ELF-1 (cell line): ENCODE measurements around the gene ANKS1B.

Experiments used
- DNase-seq: peaks from one replicate; pipeline ENCODE4 v3.0.0-alpha.2; 2016; ENCODE audit warnings: low read depth, low spot score

Gene ANKS1B

DNA sequence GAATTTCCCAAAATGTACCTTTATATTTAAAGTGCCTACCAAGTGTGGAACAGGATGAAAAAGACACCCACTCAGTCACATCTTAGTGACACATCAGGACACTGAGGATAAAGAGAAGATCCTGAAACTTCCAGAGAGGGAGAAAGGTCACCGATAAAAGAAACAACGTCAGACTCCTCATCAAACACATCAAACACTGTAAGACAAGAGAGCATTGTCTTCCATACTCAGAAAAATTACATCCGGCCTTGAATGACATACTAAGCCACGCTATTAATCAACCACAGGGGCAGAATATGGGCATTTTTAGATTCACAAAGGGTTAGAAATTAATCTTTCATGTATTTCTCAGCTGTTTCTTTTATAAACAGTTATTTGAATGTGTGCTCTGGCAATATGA is 849.4 kb downstream of the ANKS1B start:
- no peak for DNase-seq

DNA sequence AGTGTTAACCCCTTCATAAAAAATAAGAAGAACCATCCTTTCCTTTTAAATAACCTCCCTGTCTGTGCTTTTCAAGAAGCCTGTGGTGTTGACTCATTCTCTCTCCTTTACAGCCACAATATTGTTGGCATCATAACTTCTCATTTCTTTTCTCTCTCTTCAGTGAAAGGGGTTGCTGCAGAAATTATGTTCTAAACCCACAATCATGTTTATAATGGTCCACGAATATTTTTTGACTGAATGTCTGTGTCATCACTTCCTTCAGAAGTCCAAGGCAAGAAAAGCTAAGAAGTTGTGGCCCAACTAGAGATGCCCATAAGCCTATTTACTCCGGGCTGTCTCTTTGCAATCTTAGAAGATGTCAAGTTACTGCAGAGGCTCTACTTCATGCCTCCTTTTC is 851.3 kb downstream of the ANKS1B start:
- DNase-seq: no peak

DNA sequence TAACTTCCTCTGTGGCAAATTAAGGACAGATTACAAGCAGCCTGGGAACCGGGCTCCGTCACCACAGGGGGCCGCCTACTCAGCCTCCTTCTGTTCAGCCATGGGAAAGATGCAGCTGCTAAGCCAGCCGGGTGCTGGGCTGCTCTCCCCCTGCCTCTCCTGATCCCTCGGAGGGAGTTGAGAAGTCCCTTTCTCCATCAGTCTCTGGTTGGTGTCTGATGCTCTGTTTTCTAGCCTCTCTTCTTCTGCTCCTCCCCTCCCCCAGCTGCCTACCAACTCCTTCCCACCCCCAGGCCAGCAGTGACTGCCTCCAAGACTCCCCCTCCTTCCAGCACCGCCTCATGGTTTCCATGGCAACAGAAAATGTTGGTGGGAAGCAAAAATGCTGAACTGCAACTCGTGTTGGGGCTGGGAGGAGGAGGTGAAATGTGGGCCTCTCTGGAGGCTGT is 853.0 kb downstream of the ANKS1B start:
- DNase-seq: peak; percentile 77

DNA sequence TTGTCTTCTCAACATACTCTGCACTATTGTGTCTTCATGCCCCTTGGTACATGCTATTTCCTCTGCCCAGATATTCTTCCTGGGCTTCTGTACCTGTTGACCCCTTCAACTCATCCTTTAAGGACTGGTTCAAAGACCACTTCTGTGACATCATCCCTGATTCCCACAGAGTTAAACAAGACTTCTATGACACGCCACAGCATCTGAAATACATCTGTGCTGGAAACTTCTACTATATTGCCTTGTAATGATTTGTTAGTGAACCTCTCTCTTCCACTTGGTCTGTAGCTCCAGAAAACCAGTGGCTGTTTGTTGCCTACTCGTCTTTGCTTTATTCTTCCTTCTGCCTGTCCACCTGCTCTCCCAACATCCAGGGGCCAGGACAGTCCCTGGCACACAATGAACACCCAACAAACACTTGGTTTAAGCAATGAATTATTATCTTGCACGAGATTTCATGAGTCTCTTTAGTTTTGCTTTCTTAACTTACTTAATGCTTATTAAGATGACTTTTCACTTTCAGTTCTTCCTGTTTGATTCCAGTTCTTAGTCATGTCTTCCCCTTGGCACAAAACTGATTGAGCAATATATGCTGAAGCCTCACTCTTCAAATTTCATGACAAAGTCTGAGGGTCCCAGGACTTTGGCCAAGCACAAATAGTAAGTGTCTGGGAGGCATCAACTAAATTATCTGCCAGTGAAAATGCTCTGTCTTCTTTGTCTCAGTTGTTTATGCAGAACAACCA is 853.8 kb downstream of the ANKS1B start:
- no peak for DNase-seq

DNA sequence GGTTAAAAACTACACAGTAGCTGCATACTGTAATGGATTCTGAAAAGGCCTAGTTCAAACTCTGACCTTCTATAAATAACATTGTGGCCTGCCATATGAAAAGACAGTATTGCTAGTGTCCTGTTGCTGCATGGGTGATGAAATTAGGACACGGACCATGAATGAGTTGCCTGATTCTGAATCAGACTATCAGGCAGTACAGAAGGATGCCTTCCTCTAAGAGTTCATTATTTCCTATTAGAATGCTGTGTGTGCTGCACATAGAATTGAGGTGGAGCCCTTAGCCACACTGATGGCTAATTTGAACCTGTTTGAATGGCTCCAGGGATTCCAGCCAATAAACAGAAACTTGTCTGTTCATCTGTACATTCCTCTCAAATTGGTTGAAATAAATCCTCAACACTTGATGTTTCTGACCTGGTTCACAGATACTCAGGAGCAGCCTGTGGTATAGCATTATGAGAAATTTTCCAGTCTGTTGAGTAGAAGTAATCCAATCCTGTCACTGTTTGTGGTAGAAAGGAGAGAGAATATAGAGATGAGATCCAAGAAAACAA is 856.4 kb downstream of the ANKS1B start:
- DNase-seq: no peak

DNA sequence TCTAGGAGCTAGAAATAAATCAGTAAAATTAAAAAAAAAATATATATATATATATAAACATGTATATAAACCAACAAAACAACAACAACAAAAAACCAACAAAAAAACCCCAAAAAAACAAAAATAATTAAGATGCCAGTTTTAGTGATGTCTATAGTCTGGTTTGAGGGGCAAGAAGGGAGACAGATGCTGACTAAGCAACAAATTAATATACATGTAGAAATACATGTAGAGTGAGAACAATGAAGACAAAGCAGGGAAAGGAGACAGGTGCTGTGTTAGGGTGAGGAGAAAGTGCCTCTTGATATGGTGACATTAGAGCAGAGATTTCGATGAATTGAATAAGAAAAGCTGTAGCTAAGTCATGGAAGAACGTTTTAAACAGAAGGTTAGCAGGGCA is 861.8 kb downstream of the ANKS1B start:
- DNase-seq: no peak

DNA sequence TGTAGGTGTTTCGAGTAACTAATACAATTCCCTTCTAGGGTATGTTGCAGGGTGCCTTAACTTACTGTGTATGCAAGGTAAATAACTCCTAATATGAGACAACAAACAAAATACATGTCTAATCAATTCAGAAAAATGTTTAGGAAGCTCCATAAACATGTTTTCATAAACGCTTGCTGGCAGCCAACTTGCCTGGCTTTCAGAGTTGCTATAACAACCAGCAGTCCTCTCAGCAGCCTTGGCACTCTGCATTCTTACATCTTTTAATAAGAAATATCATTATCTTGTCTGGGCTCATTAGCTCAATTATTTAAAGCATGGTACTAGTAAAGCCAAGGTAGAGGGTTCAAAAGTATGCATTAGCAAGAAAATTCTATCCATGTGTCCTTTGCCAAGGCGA is 862.2 kb downstream of the ANKS1B start:
- no peak for DNase-seq

DNA sequence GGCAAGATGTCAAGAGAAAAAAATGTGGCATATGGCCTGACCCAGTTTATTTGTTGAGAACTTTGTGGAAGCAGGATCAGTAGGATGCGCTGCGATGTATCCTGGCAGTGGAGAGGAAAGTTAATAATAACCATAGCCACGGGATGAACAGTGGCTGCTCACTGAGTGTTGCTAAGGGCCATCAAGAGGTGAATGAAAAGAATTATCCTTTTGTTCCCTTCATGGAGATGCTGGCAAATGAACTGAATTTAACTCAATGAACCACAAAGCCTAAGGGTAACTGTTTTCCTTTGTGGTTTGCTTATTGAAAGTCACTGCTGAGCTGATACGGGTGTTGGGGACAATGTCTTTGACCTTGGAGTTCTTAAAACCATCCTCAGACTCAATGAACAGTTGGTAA is 863.2 kb downstream of the ANKS1B start:
- no peak for DNase-seq

DNA sequence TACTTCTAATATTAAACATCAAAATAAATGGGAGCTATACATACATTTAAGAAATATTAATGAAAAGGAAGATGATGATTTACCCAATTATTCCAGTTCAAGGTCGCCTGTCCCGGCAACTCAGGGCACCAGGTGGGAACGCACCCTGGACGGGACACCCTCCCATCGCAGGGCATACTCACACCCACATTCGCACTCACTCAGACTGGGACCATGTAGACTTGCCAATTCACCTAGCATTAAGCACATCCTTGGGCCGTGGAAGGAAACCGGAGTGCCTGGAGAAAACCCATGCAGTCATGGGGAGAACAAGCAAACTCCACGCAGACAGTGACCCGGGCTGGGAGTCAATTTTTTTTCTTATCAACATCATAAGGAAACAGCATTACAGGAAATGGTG is 864.8 kb downstream of the ANKS1B start:
- DNase-seq: no peak

DNA sequence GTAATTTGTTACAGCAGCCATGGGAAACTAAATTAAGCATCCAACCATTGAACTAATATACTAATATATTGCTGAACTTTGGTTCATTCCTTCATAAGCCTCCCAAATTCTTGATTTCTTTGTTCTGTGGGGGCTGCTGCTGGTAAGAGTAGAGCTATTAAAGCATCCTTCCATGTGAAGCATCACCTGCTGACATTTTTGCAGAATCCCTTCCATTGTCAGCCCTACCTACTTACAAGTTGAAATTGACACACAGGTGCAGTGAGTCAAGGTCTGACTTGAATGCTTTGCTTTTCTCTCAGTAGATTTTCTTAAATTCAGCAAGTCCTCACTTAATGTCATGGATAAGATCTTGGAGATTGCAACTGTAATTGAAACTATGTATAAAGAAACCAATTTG is 865.3 kb downstream of the ANKS1B start:
- DNase-seq: no peak

DNA sequence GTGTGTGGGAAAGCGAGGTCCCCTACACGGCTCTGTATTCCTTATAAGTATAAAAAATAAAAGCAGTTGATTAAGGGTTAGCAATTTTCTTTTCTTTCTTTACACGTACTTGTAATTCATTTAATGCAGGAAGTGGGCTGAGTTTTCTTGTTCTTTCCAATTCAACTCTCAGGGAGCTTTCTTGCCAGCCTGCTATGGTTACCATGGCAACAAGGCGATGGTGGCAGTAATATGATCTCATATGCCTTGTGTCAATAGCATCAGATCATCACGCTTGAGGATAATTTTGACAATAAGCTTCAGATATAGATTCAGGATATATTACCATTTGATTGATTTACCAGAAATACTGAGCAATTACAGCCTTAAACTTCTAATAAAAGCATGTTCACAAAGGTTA is 873.1 kb downstream of the ANKS1B start:
- DNase-seq: no peak

DNA sequence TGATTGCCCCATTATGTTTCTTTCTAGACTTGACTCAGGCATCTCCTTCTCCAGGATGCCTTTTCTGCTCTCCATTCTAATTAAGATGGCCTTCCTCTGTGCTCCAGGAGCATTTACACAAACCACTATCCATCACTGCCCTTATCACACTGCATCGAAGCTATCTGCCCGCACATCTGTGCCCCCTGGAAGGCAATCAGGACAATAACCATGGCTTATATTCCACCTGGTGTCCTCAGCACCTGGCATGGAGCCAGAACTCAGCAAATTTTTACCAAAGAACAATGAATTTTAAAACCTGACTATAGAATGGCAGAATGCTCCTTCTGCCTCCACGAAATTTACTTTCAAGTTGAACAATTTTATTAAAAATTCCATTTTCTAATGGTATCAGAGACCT is 873.9 kb downstream of the ANKS1B start:
- DNase-seq: no peak

DNA sequence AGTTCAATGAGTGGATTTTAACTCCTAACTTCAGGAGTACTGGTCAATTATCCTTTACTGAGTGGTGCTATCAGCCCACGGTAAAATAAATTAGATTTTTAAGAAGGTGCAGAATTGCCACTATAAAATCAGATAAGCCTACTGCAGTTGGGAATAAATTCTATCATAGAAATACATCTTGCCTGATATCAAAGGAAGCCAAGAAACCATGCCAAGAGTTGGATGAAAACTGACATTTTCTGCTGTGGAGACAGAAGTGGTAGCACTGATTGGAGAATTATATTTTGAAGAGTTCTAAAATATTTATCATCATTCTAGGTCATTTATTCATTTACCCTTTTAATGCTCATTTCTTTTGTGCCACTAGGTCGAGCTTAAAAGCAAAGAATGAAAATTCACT is 874.5 kb downstream of the ANKS1B start:
- no peak for DNase-seq

DNA sequence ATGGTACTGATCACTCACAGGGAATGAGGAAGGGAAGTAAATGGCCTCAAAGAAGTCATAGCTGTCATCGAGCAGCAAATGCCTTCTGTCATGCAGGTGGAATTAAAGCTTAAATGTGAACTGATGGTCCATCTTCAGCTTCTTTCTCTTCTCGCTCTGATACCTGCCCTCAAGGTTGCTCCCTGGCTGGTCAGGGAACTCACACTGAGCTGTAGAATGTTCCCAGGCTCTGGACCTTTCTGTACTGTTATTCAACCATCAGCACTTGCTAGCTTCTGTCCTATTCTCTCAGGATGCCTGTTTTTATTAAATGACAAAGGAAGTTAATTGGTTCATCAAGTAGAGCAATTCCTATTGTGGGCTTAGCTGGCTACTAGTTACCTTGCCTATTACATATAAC is 875.8 kb downstream of the ANKS1B start:
- no peak for DNase-seq

DNA sequence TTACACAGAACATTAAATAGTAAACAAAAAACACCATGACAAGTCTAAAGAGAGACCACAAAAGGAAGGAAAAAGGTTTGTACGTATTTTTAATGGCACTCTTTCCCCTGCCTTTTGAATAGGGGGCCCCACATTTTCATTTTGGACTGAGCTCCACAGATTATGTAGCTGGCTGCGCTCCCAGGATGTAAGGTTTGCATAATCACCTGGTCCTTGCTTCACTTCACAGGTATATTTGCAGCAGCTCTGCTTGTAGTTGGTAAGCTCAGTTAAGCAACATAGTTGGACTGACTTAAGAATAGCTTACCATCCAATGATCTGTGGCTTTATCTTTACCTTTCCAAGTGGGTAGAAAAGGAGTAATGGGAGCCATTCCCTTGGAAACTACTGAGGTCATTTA is 885.0 kb downstream of the ANKS1B start:
- DNase-seq: no peak

DNA sequence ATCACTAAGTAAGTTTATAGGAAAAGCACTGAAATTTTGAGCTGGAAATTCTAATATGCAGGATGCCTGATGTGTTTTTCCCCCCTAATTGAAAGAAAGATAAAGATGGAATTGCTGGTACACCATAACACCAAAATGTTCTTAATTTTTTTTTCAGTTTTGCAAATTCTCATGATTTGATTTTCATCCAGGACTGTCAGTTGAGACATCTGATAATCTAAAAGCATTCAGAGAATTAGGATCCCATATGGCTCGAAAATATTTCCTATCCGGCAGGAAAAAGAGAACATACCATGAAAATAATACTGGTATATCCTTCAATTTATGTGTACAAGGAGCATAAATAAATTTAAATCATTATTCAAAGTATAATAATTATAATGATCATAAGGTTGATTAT is 887.6 kb downstream of the ANKS1B start:
- no peak for DNase-seq

DNA sequence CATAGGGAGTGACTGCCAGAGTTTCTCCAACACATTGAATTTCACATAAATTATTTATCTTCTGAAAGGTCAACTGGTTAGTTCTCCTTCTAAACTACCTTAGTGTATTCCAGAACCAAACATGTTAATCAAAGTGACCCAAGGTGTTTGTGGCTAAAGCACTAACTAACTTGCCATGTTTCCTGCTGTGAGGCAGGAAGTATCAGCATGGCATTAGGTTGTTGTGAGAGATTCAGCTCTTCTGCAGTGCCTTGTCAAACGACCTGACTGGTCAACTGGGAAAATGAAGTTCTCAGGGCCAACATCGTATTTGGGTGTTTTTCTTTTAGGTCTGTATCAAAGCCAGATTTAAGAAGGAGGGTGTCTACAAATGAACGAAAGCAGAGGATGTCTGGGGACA is 891.6 kb downstream of the ANKS1B start:
- no peak for DNase-seq

DNA sequence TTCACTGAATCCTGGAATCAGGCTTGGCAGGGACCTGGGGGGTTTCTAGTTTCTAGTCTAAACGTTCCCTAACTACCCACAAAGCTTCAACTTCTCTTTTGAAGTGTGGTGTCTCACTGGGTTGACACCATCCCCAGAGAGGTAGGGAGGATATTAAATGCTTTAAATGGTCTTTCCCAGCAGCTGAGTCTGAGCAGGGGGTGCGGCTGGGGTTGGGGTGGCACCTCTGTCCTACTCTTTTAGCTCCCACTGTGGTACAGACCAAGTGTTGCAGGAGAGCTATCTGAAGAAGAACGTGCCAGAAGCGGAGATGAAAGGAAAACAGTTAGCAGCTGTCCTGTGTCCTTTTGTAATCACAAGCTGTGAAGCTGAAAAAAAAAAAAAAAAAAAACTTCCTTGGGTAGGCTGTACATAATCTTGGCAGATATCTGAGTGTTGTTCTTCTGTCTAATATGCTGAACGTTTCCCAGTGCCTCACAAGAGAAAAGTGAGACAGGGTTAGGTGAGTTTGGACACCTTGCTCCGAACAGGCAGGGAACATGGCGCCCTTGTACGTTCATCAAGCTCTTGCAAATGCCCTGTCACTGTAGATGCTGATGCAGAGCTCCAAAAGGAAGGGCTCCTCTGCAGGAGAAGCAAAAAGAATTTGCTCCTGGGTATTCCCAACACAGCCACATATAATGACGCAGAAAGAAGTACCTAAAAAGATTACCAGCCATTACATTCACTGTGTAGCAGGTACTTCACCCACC is 892.5 kb downstream of the ANKS1B start:
- no peak for DNase-seq

DNA sequence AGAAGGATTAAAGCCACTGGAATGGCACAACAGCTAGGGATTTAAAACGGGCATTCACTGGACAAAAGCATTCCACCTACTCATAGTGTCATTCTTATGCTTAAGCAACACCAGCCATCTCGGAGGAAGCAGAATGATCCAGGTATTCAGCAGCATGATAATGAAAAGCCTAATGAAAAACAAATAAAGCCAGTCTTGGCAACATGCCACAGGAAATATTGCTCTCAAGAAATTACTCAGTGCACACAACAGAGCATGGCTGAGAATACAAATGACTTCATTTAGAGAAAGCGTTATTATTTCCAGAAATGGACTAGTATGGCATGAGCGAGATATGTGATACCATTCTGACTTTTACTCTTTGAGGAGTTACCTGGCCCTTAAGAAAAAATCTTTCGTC is 897.5 kb downstream of the ANKS1B start:
- DNase-seq: no peak

DNA sequence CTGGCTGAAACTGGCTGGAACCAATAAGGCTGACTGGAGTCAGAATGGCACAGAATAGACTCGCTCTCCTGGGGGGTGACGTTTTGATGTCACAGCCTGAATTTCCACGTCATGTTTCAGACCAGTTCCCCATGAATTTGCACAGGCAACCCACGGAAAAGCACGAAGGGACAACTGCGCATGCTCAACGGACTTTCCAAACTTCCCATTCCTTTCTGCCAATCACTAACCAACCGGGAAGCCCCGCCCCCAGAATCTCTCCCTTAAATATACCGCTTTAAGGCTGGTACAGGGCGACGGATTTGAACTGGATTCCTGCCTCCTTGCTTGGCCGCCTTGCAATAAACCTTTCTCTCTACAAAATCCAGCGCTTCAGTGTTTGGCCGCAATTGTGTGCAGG is 904.9 kb downstream of the ANKS1B start:
- DNase-seq: no peak

DNA sequence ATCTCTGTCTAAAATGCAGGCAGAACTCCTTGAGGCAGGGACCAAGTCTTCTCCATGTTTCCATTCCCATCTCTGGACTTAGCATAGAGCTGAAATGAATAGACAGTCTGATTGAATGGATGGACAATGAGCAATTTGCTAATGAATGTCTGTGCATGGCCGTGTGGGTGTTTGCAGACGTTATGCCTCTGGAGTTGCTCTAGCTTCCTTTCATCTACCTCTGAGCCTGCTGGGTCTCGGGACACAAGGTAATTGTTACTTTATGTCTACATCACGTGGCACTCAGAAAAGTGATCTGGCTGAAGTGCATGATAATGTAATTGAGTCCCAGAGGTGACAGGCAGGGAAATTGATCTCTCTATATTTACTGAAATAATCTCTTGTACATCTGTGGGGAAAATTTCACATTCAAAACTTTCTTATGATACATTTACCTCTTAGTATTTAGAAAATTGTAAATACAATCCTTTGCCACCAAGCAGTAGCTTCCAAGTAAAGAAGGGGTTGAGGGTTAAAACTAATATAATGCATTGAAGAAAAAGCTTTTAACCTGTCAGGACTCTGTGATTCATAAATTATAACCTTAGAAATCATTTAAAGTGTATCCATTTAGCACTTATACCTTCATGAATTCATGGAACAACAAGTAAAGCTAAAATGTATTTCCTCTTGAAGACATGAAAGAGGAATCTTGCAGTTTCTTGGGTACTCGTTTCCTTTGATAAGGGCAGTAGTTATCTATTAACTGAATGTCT is 915.6 kb downstream of the ANKS1B start:
- no peak for DNase-seq

DNA sequence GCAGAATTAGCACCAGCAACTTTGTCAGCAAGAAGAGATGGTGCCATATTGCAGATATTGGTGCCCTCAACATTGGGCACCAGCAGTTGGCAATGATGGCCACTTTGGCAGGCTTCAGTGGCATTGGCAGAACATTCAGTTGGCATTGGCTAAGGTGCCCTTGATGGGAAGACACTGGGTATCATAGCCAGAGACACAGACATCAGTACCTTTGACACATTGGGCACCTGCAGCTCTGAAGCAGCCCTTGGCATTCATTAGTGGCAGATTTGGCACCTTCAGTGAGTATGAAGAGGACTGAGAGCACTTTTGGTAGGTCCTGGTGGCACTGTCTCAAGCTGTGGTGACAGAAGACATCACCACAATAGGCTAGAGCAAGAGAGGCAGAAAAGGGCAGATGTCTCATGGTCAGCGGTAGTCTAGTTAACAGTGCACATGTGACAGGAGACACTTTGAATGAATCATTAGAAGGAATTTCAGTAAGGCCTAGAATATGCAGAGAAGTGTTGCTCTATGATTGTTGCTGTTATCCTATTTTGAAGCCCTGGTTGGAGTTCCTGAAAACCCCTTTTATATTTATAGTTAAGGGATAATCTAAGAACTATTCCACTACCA is 917.5 kb downstream of the ANKS1B start:
- no peak for DNase-seq
